IPS DF 19.7 (cell line): Measurements from ENCODE around the gene GPATCH3.
A peak's percentile ranks its signal among the peaks of the same experiment; 100 is the strongest.
"Not testable (repeated sequence)": the region's sequence is repeated elsewhere in the genome, so short reads cannot be mapped to it uniquely, and the experiment has no call there.

Experiments
- DNase-seq: peaks from one replicate; pipeline ENCODE4 v3.0.0-alpha.2; 2013; ENCODE audit warnings: low read depth, low spot score

Gene GPATCH3

GRCh38 chr1:26873097-26873496, 27.2 kb downstream of the GPATCH3 start:
- DNase-seq: not testable (repeated sequence)

DNA sequence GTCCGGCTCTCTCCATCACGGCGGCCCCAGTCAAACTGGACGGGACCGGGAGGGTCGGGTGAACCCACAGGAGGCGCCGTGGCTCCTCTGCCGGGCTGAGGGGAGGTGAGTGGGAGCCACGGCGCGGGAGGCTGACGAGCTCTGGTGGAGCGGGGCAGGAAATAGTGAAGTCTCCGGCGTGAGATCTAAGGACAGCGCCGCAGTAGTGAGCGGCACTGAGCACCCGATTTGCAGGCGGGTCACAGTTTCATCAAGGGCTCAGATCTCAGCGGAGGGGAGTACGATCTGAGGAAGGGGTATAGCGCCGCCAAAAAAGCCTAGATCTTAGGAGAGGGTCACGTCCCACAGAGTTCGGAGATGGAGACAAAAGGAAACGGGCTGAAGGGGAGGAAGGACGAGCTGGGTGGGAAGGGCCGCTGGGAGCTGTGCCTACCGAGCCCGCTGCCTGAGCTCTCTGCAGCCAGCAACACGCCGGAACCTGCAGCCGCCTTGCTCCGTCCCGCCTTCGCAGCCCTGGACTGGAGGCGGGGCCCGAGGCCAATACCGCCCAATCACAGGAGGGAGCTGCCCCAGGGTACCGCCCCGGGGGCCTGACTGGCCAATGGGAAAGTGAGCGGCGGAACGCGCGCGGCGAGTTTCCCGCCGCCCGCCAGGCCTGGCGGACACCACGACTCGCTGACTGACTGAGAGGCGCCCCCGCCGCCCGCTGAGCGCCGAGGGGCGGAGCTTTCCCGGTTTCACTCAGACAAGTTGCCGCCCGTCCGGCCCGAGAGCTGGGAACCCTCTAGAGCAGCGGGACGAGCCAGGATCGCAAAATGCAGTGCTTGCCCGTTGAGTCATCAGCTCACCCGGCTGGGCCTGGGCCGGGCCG, 35.4 kb downstream of the GPATCH3 start:
- peak; percentile 75 for DNase-seq

- no peak for DNase-seq
Measured at GRCh38 chr1:26863685-26864077, 36.6 kb downstream of the GPATCH3 start.

DNA sequence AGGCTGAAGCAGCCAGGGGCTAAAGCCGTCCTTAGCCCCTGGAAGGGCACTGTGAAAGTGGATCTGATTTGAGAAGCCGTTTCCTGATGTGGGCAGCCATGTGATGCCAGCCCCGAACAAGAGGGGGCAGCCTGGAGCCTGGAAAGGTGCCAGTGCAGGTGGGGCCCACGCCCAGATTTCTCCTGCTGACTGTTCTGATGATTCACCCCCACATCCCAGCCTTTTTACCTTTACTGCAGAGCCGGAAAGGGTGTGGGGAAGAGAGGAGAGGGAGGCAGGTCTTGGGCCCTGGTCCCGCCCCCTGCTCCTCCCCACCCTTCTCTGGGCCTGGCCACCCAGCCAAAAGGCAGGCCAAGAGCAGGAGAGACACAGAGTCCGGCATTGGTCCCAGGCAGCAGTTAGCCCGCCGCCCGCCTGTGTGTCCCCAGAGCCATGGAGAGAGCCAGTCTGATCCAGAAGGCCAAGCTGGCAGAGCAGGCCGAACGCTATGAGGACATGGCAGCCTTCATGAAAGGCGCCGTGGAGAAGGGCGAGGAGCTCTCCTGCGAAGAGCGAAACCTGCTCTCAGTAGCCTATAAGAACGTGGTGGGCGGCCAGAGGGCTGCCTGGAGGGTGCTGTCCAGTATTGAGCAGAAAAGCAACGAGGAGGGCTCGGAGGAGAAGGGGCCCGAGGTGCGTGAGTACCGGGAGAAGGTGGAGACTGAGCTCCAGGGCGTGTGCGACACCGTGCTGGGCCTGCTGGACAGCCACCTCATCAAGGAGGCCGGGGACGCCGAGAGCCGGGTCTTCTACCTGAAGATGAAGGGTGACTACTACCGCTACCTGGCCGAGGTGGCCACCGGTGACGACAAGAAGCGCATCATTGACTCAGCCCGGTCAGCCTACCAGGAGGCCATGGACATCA, 37.2 kb downstream of the GPATCH3 start, which contains the start of gene SFN:
Gene SFN, plus strand, starts transcription at position 369 of the 904 bp plus-strand sequence. Its CDS starts 64 bp downstream, at position 433.
- peak; percentile 81 for DNase-seq

GRCh38 chr1:26861889-26862378, 38.3 kb downstream of the GPATCH3 start:
- DNase-seq: no peak

GRCh38 chr1:26861286-26861701, 39.0 kb downstream of the GPATCH3 start:
- no peak for DNase-seq

DNA sequence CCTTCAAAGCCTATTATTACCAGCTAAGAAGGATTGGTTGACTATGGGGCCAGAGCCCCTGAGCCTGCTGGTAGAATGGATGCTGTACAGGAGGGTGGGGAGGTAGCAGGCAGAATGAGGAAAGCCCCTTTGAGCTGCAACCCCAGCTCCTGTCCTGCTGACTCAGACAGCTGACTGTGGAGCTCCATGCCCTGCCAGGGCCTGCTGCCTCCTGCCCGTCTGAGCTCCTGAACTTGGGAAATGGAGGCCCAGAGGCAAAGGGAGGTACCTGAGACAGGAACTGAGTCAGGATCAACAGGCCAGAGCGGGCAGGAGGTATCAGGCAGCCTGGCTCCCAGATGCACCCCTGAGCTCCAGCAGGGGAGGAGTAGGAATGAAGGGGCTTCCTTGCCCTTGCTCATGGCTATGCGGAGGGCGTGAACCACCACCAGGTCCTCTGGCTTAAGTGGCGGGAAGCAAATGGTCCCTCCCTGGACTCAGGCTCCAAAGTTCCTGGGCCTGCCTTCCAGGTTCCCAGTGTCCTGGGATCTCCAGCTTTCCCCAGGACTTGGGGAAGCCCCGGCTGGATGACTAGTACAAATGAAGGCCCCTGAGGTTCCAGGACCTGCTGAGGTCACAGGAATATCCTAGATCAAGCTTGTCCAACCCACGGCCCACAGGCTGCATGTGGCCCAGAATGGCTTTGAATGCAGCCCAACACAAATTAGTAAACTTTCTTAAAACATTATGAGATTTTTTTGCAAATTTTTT, 41.2 kb downstream of the GPATCH3 start:
- no peak for DNase-seq

DNA sequence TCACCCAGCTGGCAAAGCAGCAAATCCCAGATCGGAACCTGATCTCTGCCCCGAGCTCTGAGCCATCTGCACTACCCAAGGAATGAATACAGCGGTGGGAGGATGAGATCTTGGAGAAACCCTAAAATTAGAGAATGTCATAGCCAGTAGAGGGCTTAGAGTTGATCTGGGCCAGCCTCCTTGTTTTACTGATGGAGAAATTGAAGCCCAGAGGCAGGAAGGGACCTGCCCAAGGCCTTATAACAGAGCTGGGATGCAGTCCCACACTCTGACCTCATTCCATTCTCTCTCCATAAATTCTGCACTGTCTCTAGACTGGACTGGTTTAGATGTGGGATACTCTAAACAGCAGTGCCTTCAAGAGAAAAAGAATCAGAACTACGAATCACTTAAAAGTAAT, 42.1 kb downstream of the GPATCH3 start:
- DNase-seq: no peak

DNA sequence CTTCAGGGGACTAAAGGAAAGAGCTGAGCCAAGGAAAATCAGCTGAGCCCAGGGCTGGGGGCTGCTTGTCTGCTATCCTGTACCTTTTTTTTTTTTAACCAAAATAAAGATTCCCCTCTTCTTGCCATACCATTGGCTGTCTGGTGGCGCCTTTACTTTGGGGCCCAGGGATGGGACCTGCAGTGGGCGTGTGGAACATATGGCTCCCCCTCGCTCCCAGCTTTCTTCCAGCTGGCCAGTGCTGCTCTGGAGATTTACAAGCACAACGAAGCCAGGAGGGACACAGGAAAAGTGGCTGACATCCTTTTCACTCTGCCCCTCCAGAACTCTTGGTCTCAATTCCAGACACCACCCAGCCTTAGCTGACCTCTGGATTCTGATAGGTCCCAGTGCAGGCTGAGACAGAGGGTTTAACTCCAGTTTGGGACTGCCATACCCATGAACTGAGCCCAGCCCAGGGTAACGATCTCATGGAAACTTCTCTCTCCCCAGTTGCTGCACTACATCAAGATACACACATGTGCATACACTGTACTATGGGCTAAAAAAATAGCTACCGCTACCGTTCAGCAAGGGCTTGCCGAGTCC, 42.7 kb downstream of the GPATCH3 start:
- DNase-seq: no peak

GRCh38 chr1:26856604-26857469, 43.4 kb downstream of the GPATCH3 start:
- DNase-seq: no peak

- no peak for DNase-seq
Measured at GRCh38 chr1:26856181-26856580, 44.1 kb downstream of the GPATCH3 start.

- no peak for DNase-seq
Measured at GRCh38 chr1:26855636-26856035, 44.6 kb downstream of the GPATCH3 start.

GRCh38 chr1:26854906-26855305, 45.4 kb downstream of the GPATCH3 start:
- DNase-seq: no peak

GRCh38 chr1:26853600-26853999, 46.7 kb downstream of the GPATCH3 start:
- no peak for DNase-seq

DNA sequence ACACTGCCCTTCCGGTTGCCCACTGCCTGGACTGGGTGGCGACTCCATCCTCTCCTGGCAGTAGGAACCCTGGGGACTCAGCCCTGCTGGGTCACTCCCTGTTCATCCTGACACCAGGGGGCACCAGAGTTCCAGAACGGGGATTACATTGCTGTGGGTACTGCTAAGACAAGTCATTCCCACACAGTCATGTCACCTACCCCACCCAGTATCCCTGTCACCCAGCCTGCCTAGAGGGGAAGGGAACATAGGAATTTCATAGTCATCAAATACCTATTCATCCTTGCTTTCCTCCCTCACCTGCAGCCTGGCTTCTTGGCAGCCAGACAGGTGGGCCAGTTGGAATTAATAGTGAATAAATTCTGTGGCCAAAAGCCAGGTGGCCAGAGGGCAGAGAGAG, 47.1 kb downstream of the GPATCH3 start:
- DNase-seq: no peak

DNA sequence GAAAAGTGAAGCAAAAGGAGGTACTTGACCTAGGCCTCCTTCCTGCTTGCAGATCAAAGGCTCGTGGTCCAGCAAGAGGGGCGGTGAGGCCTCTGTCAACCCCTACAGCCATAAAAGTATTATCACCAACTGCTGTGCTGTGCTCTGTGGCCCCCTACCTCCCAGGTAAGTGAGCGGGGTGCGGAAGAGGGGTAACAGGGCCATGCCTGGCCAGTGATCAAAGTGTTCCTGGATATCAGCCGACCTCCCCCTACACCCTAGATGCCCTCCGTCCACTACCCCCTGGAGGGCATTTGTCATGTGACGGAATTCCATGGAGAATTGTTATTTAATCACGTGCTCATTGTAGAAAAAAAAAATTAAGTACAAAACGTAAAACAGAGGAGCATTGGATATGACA, 47.6 kb downstream of the GPATCH3 start:
- DNase-seq: no peak

- no peak for DNase-seq
Measured at GRCh38 chr1:26851106-26851684, 49.1 kb downstream of the GPATCH3 start.

DNA sequence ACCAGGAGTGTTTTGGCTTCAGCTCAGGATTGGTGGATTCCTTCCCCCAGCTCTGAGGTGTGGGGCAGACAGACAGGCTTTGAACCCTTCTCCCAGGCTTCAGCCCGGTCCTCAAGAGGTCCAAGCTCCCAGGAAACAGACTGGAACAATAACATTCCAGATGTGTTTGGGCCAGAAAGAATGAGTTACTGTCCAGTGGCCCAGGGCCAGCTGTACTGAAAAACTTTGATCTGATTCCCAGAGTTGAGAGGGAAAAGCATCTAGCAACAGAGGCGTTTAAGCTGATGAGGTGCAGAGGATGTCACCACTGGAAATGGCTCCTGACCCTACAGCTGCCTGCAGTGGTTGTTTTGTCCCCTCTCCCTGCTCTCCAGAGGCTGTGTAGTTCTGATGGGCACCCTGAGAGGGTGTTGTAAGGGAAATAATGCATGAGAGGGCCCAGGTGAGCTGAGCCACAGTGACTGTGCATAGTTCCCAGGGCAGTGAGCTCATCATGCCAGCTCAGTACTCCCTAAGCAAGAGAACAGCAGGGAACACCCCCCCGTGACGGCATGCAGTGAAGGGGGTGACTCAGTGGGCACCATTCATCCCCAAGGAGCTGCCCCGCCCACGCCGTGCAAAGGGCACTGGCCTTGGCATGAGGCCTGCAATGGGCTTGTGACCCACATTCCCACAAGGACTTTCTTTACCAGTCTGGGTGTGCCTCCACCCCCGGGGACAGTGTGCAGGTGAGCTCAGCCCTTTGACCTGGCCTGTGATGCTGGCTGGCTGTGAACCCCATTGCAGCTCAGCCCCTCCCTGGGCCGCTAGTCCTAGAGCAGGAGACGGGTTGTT, 51.1 kb downstream of the GPATCH3 start:
- DNase-seq: no peak

DNA sequence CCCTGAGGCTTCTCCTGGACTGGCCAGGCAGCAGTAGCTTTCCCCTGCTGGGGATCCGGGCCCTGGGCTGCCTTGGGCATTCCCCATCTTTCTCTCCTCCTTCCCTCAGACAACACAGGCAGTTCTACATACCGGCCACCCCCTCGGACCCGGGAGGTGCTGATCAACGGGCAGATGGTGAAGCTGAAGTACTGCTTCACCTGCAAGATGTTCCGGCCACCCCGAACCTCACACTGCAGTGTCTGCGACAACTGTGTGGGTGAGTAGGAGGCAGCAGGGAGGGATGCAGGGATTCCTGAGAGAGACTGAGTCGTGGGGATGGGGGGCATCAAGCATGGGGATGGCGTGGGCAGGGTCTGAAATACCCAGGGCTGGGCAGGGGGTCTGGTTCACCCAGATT, 51.8 kb downstream of the GPATCH3 start:
- DNase-seq: no peak
